MM.1S (cell line): ENCODE data around the gene IGFL1.
"Not testable (repeated sequence)": the region's sequence is repeated elsewhere in the genome, so short reads cannot be mapped to it uniquely, and the experiment has no call there.

Experiments used
- CTCF ChIP-seq: fragments of 300-600 bp; sonication (generic); IDR thresholded peaks from 2 replicates; pipeline ENCODE4 v1.5.1; 2016; ENCODE audit warnings: antibody characterized with exemption, low read length, mixed read lengths
- EZH2 ChIP-seq: fragments of 300-600 bp; sonication (generic); optimal IDR thresholded peaks from 2 replicates; pipeline ENCODE3; 2017; ENCODE audit warnings: low read depth, mild to moderate bottlenecking, antibody characterized with exemption, low read length, mixed read lengths
- EZH2phosphoT487 ChIP-seq: fragments of 300-600 bp; sonication (generic); IDR thresholded peaks from 2 replicates; pipeline ENCODE4 v1.6.1; 2018; ENCODE audit warnings: antibody characterized with exemption, low read length

GRCh38 chr19:46261501-46261900 lies 32.0 kb downstream of the IGFL1 start:
- TF ChIP-seq EZH2, CTCF, EZH2phosphoT487: not testable (repeated sequence)
